ES-I3 (cell line): ENCODE measurements around the gene KDM2A.
"Not testable (repeated sequence)": the region's sequence is repeated elsewhere in the genome, so short reads cannot be mapped to it uniquely, and the experiment has no call there.

Experiments used
- H3K36me3 ChIP-seq: 2 replicates; pipeline ENCODE4 v1.6.1; 2013; ENCODE audit warnings: mild to moderate bottlenecking, low read length, control low read depth, moderate library complexity; ENCODE audit not compliant: insufficient read depth
- H3K4me1 ChIP-seq: 2 replicates; pipeline ENCODE4 v1.6.1; 2013; ENCODE audit warnings: mild to moderate bottlenecking, control low read depth, low read length; ENCODE audit not compliant: insufficient read depth
- H3K9ac ChIP-seq: 2 replicates; pipeline ENCODE4 v1.6.1; 2013; ENCODE audit warnings: low read depth, mild to moderate bottlenecking, low read length, moderate library complexity
- H3K9me3 ChIP-seq: 2 replicates; pipeline ENCODE4 v1.6.1; 2013; ENCODE audit warnings: mild to moderate bottlenecking, low read length, moderate library complexity; ENCODE audit not compliant: control insufficient read depth, insufficient read depth

Gene KDM2A

GRCh38 chr11:67245046-67245445 is 126.0 kb downstream of the KDM2A start:
- Histone ChIP-seq H3K36me3 (peaks cover 45% of the 10 kb centered on the region), H3K4me1 (peaks cover 9% of the 10 kb centered on the region), H3K9ac (no peak overlapping the region), H3K9me3 (no peaks in the 10 kb centered on the region)

- no peaks in the 10 kb centered on the region for H3K4me1 ChIP-seq
- H3K36me3 ChIP-seq: peaks cover 50% of the 10 kb centered on the region
- H3K9me3 ChIP-seq: no peaks in the 10 kb centered on the region
- no peak overlapping the region for H3K9ac ChIP-seq
Observed at GRCh38 chr11:67247946-67248550, 129.0 kb downstream of the KDM2A start.

GRCh38 chr11:67248653-67249052 is 129.6 kb downstream of the KDM2A start:
- no peaks in the 10 kb centered on the region for H3K4me1 ChIP-seq
- H3K9ac ChIP-seq: no peak overlapping the region
- H3K36me3 ChIP-seq: peaks cover 55% of the 10 kb centered on the region
- H3K9me3 ChIP-seq: no peaks in the 10 kb centered on the region

- H3K4me1 ChIP-seq: no peaks in the 10 kb centered on the region
- H3K9me3 ChIP-seq: no peaks in the 10 kb centered on the region
- H3K36me3 ChIP-seq: peaks cover 54% of the 10 kb centered on the region
- H3K9ac ChIP-seq: no peak overlapping the region
Observed at GRCh38 chr11:67250059-67251043, 131.3 kb downstream of the KDM2A start.

GRCh38 chr11:67251841-67252240 is 132.8 kb downstream of the KDM2A start:
- H3K36me3 ChIP-seq: peaks cover 51% of the 10 kb centered on the region
- no peak overlapping the region for H3K9ac ChIP-seq
- H3K9me3 ChIP-seq: no peaks in the 10 kb centered on the region
- H3K4me1 ChIP-seq: no peaks in the 10 kb centered on the region

GRCh38 chr11:67252831-67253239 is 133.8 kb downstream of the KDM2A start:
- H3K9ac ChIP-seq: no peak overlapping the region
- no peaks in the 10 kb centered on the region for H3K4me1 ChIP-seq
- peaks cover 45% of the 10 kb centered on the region for H3K36me3 ChIP-seq
- H3K9me3 ChIP-seq: no peaks in the 10 kb centered on the region

- Histone ChIP-seq H3K36me3 (peaks cover 33% of the 10 kb centered on the region), H3K4me1 (no peaks in the 10 kb centered on the region), H3K9ac (no peak overlapping the region), H3K9me3 (no peaks in the 10 kb centered on the region)
Observed at GRCh38 chr11:67253872-67254624, 135.0 kb downstream of the KDM2A start.

- H3K4me1 ChIP-seq: no peaks in the 10 kb centered on the region
- H3K9me3 ChIP-seq: no peaks in the 10 kb centered on the region
- no peak overlapping the region for H3K9ac ChIP-seq
- peaks cover 28% of the 10 kb centered on the region for H3K36me3 ChIP-seq
Observed at GRCh38 chr11:67254798-67255197, 135.7 kb downstream of the KDM2A start.

- no peak overlapping the region for H3K9ac ChIP-seq
- peaks cover 28% of the 10 kb centered on the region for H3K36me3 ChIP-seq
Observed at GRCh38 chr11:67255353-67255752, 136.3 kb downstream of the KDM2A start.

GRCh38 chr11:67255864-67256263 is 136.8 kb downstream of the KDM2A start:
- H3K4me1 ChIP-seq: no peaks in the 10 kb centered on the region
- H3K9me3 ChIP-seq: no peaks in the 10 kb centered on the region
- H3K36me3 ChIP-seq: peaks cover 28% of the 10 kb centered on the region
- no peak overlapping the region for H3K9ac ChIP-seq

More at GRCh38 chr11:67255353-67255752, 136.3 kb downstream of the KDM2A start:
- no peaks in the 10 kb centered on the region for H3K4me1 ChIP-seq
- H3K9me3 ChIP-seq: no peaks in the 10 kb centered on the region

GRCh38 chr11:67256477-67257135 is 137.5 kb downstream of the KDM2A start:
- H3K36me3 ChIP-seq: peaks cover 28% of the 10 kb centered on the region
- H3K9ac ChIP-seq: no peak overlapping the region
- H3K4me1 ChIP-seq: no peaks in the 10 kb centered on the region
- no peaks in the 10 kb centered on the region for H3K9me3 ChIP-seq

- Histone ChIP-seq H3K9ac (no peak overlapping the region), H3K4me1 (no peaks in the 10 kb centered on the region), H3K36me3 (peaks cover 4% of the 10 kb centered on the region; the same call in 1 of the 2 replicates), H3K9me3 (no peaks in the 10 kb centered on the region)
Observed at GRCh38 chr11:67260406-67260805, 141.3 kb downstream of the KDM2A start.

GRCh38 chr11:67260885-67261639 is 142.0 kb downstream of the KDM2A start:
- H3K9ac ChIP-seq: peak overlapping the region; percentile 66
- not testable (repeated sequence) for H3K4me1 ChIP-seq, H3K36me3 ChIP-seq, H3K9me3 ChIP-seq
